Stimulated activated CD4-positive, alpha-beta T cell treated with anti-CD3 and anti-CD28 coated beads, TNF-alpha, amount 100 ng/mL, for 4 hours (primary cell): Measurements from ENCODE around the gene HSPA12B.
A peak's percentile ranks its signal among the peaks of the same experiment; 100 is the strongest.

Source experiments
- DNase-seq, 3 experiments: peaks; one replicate each; pipeline ENCODE4 v3.0.0-alpha.2; 2020; ENCODE audit warnings: low read depth in 3 of 3

HSPA12B gene

GRCh38 chr20:3765171-3765882 lies 32.8 kb downstream of the HSPA12B start:
- DNase-seq, result no peak

- DNase-seq, result no peak
Measured at GRCh38 chr20:3766422-3767109, 34.1 kb downstream of the HSPA12B start.

- DNase-seq, result no peak
Measured at GRCh38 chr20:3767110-3767426, 34.6 kb downstream of the HSPA12B start.

GRCh38 chr20:3767427-3768341 lies 35.2 kb downstream of the HSPA12B start, which contains the start of gene ADISSP:
Gene ADISSP (minus strand): TSS chr20:3767753. CDS start chr20:3760100, 7,653 bp downstream.
- peak; percentile 93 to 94 (median 93) for DNase-seq

GRCh38 chr20:3768342-3769130 lies 36.1 kb downstream of the HSPA12B start:
- DNase-seq, result peak; percentile 56 to 76 (median 62)

- no peak for DNase-seq
Measured at GRCh38 chr20:3771552-3772058, 39.1 kb downstream of the HSPA12B start.

GRCh38 chr20:3775457-3776108 lies 43.1 kb downstream of the HSPA12B start:
- DNase-seq, result no peak

GRCh38 chr20:3777381-3777715 lies 44.9 kb downstream of the HSPA12B start:
- DNase-seq, result no peak

GRCh38 chr20:3777716-3778629 lies 45.5 kb downstream of the HSPA12B start:
- DNase-seq, result no peak

- DNase-seq, result no peak
Measured at GRCh38 chr20:3778976-3779375, 46.5 kb downstream of the HSPA12B start.

GRCh38 chr20:3781153-3781910 lies 48.8 kb downstream of the HSPA12B start, which contains the start of gene SPEF1:
Gene SPEF1 (minus strand): TSS chr20:3781448. CDS start chr20:3781287, 161 bp downstream.
- no peak for DNase-seq

GRCh38 chr20:3782597-3782996 lies 50.1 kb downstream of the HSPA12B start:
- DNase-seq, result no peak

GRCh38 chr20:3783068-3783489 lies 50.6 kb downstream of the HSPA12B start:
- DNase-seq, result no peak

- no peak for DNase-seq
Measured at GRCh38 chr20:3783511-3784195, 51.2 kb downstream of the HSPA12B start.

GRCh38 chr20:3784216-3784853 lies 51.9 kb downstream of the HSPA12B start:
- no peak for DNase-seq

- no peak for DNase-seq
Measured at GRCh38 chr20:3784863-3785239, 52.4 kb downstream of the HSPA12B start.

GRCh38 chr20:3785240-3786125 lies 53.0 kb downstream of the HSPA12B start:
- DNase-seq, result no peak
